Thyroid gland (tissue), 4 donors: ENCODE data around the gene TBC1D17. TPM values are rescaled to one million over a fixed set of nuclear protein-coding genes. Genes with fewer than 3 reads are reported as not detected.

ENCODE experiments used
- DNase-seq, 2 donors: peaks; one replicate each; pipeline ENCODE4 v3.0.0-alpha.2; 2019
- H3K27ac ChIP-seq, 3 donors: fragments of 200-600 bp; sonication (generic); 1 replicate in 2 of 3; 2 replicates in 1 of 3; pipeline ENCODE4 v1.5.1; 2016 to 2019; ENCODE audit warnings: mild to moderate bottlenecking in 1 of 3, moderate library complexity in 1 of 3
- H3K27me3 ChIP-seq: fragments of 200-600 bp; sonication (generic); one replicate; pipeline ENCODE4 v1.5.1; 2019
- H3K36me3 ChIP-seq, 2 donors: fragments of 200-600 bp; sonication (generic); one replicate each; pipeline ENCODE4 v1.5.1; 2016 to 2019
- H3K4me1 ChIP-seq, 2 donors: fragments of 200-600 bp; sonication (generic); one replicate each; pipeline ENCODE4 v1.5.1; 2017 to 2019
- H3K4me3 ChIP-seq, 3 donors: fragments of 200-600 bp; sonication (generic); replicated peaks in 1 of 3; 1 replicate in 2 of 3; 2 replicates in 1 of 3; pipeline ENCODE4 v1.5.1; 2016; ENCODE audit warnings: mild to moderate bottlenecking in 1 of 3
- H3K9me3 ChIP-seq: fragments of 200-600 bp; sonication (generic); one replicate; pipeline ENCODE4 v1.5.1; 2017
- POLR2A ChIP-seq, 2 donors: fragments of 450-650 bp; IDR thresholded peaks; one replicate each; pipeline ENCODE4 v1.6.1; 2017; ENCODE audit warnings: antibody characterized with exemption in 2 of 2, mild to moderate bottlenecking in 2 of 2, moderate library complexity in 1 of 2
- WGBS, 2 donors: methylation state at CpG; one replicate each; pipeline ENCODE4 v1.1.5; 2017; 5-methylcytosine and 5-hydroxymethylcytosine counted together
- intact Hi-C: fragments of 100-400 bp; cut with DNase I; formaldehyde crosslinking; loops from one replicate; pipeline ENCODE4 v1.15.1; 2023
- total RNA-seq, 4 donors: library from RNA; depleted of rRNA; stranded (reverse); fragments of >200 nt; gene quantifications; one replicate each; pipeline ENCODE4 v1.2.3, GENCODE V29; 2016
- TF ChIP-seq, protein P1 (sequence below), 6 experiments: fragments of 200-600 bp in 3 of 6; fragments of 450-650 bp in 3 of 6; sonication (generic) in 3 of 6; IDR thresholded peaks; one replicate each; pipeline ENCODE4 v1.5.1; 2016 to 2019; ENCODE audit warnings: antibody characterized with exemption in 6 of 6, mild to moderate bottlenecking in 2 of 6, inconsistent platforms in 1 of 6, moderate library complexity in 1 of 6

The TBC1D17 gene
- total RNA-seq, 4 donors from 2014 or later = 28.5 to 41.9 (median 39.7) TPM

DNA sequence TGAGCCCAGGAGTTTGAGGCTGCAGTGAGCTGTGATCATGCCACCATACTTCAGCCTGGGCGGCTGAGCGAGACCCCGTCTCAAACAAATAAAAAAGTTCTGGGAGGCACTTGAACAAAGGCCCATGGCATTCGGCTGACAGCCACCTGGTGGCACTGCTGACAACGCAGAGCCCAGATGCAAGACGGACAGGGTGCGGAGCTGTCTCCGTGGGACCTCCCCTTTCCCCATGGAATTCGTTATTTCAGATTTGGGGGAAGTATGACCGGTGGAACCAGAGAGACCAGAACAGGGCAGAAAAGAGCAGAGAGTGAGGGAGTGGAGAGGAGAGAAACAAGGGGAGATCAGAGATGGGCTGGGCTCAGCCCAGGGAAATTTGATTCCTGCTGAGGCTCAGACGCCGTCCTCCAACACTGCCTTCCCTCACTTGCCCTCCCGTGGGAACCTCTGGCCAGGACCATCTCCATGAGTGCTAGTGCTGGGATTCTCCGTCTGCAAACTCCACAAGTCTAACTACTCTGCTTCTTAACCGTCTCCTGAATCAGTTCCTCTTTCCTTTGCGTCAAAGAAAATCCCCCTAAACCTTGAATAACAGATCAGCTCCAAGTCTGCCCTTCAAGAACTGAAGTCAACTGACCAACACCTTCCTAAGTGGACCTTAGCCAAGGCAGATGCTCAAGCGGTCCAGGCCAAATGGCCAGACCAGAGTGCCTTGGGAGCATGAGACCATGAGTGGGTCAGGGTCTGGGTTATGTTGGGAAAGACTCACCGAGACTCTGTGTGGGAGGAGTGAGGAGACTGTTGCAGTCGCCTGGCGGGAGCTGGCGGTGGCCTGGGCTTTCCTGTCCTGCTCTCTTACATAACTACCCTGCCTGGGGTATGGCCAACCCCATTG lies 39.6 kb downstream of the TBC1D17 start:
- Histone ChIP-seq H3K9me3 (no peaks in the 10 kb centered on the region), H3K4me3 (no peak overlapping the region), H3K36me3 (no peaks in the 10 kb centered on the region), H3K4me1 (peaks cover 0 to 8% of the 10 kb centered on the region in 2 donors), H3K27me3 (no peaks in the 10 kb centered on the region), H3K27ac (no peak overlapping the region)
- WGBS, 2 donors = 80 to 81% methylated on average over 21 of the region's 21 CpGs
- intact Hi-C loops = no loop called here
- no peak for DNase-seq
- TF ChIP-seq, protein P1, sequence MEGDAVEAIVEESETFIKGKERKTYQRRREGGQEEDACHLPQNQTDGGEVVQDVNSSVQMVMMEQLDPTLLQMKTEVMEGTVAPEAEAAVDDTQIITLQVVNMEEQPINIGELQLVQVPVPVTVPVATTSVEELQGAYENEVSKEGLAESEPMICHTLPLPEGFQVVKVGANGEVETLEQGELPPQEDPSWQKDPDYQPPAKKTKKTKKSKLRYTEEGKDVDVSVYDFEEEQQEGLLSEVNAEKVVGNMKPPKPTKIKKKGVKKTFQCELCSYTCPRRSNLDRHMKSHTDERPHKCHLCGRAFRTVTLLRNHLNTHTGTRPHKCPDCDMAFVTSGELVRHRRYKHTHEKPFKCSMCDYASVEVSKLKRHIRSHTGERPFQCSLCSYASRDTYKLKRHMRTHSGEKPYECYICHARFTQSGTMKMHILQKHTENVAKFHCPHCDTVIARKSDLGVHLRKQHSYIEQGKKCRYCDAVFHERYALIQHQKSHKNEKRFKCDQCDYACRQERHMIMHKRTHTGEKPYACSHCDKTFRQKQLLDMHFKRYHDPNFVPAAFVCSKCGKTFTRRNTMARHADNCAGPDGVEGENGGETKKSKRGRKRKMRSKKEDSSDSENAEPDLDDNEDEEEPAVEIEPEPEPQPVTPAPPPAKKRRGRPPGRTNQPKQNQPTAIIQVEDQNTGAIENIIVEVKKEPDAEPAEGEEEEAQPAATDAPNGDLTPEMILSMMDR (IDR thresholded peaks at IDR 0.05) = no peak
- TF ChIP-seq POLR2A (IDR thresholded peaks at IDR 0.05) = no peak

DNA sequence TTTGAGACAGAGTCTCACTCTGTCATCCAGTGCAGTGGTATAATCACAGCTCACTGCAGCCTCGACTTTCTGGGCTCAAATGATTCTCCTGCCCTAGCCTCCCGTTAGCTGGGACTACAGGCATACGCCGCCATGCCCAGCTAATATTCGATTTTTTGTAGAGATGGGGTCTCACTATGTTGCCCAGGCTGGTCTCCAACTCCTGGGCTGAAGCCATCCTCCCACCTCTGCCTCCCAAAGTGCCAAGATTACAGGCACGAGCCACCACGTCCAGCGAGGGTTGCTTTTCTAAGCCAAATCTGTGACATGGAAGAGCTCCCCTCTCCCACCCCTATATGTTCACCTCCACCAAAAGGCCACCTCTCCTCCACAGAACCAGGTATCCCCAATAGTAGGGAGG lies 40.6 kb downstream of the TBC1D17 start:
- H3K9me3 ChIP-seq = no peaks in the 10 kb centered on the region
- H3K4me1 ChIP-seq = no peaks in the 10 kb centered on the region
- H3K4me3 ChIP-seq = no peak overlapping the region
- H3K36me3 ChIP-seq = peaks cover 0 to under 1% of the 10 kb centered on the region in 2 donors
- H3K27me3 ChIP-seq = no peaks in the 10 kb centered on the region
- intact Hi-C loops = no loop called here
- DNase-seq = no peak
- 90 to 96% methylated on average over 8 of the region's 8 CpGs for WGBS, 2 donors
- no peak for TF ChIP-seq POLR2A (IDR thresholded peaks at IDR 0.05)
- TF ChIP-seq, protein P1 (IDR thresholded peaks at IDR 0.05) = no peak
- H3K27ac ChIP-seq = no peak overlapping the region

DNA sequence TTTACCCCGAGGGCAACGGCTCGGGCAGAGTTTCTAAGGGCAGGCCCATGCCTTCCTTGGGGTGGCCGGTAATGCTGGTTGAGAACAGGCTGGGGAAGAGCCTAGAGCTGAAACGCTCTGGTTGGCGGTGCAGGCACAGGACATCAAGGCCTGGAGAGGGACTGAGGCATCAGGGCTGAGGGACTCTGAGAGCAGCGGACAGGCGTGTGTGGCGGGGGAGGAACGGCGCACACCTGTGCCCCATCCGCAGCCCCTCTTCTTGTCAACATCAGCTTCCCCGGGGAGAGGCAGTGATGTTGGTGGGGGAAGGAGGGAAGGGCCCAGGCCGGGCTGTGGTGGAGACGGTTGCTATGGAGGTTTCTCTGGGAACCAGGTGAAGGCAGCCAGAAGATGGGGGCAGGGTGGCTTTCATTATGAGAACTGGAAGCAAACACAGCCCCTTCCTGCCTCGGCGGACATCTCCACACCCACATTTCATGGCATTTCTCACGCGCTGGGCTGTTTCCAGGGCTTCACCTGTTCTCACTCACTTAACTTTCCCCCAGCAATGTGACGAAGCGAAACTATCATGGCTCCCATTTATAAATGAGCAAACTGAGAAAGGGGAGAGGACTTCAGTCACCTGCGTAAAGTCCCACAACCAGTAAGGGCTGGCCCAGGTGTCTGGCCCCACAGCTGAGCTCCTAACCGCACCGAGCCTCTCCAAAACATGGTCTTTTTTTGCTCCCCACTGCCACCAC lies 43.3 kb downstream of the TBC1D17 start:
- no peak overlapping the region for H3K27ac ChIP-seq
- H3K4me1 ChIP-seq = no peaks in the 10 kb centered on the region
- intact Hi-C loops = no loop called here
- TF ChIP-seq, protein P1 (IDR thresholded peaks at IDR 0.05) = no peak
- TF ChIP-seq POLR2A (IDR thresholded peaks at IDR 0.05) = no peak
- DNase-seq = no peak
- H3K27me3 ChIP-seq = no peaks in the 10 kb centered on the region
- no peak overlapping the region for H3K4me3 ChIP-seq
- H3K36me3 ChIP-seq = peaks cover 4 to 10% of the 10 kb centered on the region in 2 donors
- 92 to 95% methylated on average over 24 of the region's 24 CpGs for WGBS, 2 donors
- H3K9me3 ChIP-seq = no peaks in the 10 kb centered on the region

DNA sequence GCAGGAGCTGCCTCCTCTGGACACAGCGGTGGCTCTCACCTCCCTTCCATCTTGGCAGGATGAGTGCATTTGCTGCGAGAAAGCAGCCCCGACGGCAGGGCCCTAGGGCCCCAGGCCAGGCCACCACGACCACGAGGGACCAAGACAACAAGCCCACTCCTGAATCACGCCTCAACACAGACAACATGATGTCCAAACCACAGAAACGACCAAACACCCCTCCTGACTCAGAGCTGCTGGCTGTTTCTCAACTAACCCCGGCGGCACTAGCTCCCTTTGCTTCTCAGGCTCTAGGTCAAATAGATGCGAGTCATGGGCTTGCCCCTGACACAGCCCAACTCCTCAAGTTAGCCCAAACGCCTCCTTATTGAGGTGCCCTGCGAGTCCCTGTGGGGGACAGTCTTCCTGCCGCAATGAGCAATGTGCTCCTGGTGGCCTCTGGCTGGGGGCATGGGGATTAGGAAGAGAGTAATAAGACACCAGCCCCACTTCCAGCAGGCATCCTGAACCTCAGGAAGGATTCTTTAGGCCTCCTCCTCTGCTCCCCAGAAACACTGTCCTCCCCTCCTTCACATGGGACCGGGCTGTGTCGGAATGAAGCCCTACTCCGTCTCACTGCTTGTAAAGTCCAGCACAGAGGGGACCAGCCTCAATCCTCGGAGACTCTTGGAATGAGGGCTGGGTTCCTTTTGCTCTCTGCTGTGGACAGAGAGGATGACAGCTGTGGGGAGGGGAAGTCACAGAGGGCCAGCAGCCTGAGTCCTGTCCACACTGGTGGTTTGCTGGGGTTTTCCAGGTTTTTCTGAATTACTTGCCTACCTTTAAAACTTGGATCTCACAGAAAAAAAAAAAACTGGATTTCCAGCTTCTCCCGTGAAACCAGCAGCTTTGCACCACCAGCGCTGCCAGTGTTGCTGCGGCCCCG lies 44.6 kb downstream of the TBC1D17 start:
- no peak overlapping the region for H3K27ac ChIP-seq
- H3K36me3 ChIP-seq = peaks cover 4 to 10% of the 10 kb centered on the region in 2 donors
- no peaks in the 10 kb centered on the region for H3K9me3 ChIP-seq
- 92% methylated on average over 12 to 21 of the region's 22 CpGs for WGBS, 2 donors
- TF ChIP-seq, protein P1 (IDR thresholded peaks at IDR 0.05) = no peak
- no peak for TF ChIP-seq POLR2A (IDR thresholded peaks at IDR 0.05)
- no peak overlapping the region for H3K4me3 ChIP-seq
- H3K4me1 ChIP-seq = peaks cover 0 to under 1% of the 10 kb centered on the region in 2 donors
- no peaks in the 10 kb centered on the region for H3K27me3 ChIP-seq
- DNase-seq = no peak
- intact Hi-C loops = no loop called here
